ENCODE data around the gene VAPB. TPM values are rescaled to one million over a fixed set of nuclear protein-coding genes. Genes with fewer than 3 reads are reported as not detected.

VAPB gene
- total RNA-seq, 1 experiment from 2014 or later, result 46.6 TPM

DNA sequence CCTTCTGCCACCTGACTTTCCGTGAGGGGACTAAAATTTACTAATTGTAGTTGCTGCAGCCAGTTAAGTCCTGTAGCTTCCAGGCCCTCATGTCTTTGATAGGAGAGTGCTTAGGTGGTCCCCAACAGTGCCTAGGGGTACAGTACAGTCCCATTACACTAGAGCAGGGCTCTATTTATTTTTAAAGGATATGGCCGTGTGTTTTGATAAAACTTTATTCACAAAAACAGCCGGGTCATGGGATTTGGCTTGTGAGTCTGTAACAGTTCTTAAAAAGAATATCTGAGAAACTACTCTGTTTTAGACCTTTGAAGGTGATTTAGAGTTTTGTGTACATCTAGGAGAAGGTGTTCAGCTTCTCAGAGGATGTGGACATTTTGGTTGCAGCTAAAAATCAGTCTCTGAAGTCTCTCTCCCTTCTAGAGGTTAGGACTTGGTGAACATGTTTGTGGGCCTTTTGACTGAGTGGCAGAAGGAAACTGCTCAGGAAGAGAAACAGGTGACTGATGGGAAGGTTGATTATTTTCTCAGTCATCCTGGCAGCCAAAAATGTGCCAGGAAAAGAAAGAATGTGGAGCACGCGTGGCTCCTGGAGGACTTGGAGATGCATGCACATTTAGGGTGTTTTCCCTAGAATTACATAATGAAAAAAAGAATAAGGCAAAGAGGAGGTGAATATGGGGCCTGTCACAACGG, 57.4 kb downstream of the VAPB start:
- TF ChIP-seq ZNF671 (CRISPR knock-in tag; IDR thresholded peaks at IDR 0.05) (no peak), FOXJ3 (CRISPR knock-in tag; IDR thresholded peaks at IDR 0.05; ENCODE audit: borderline replicate concordance) (no peak), SMAD3 (CRISPR knock-in tag; IDR thresholded peaks at IDR 0.05; ENCODE audit: borderline replicate concordance) (no peak), NFATC4 (CRISPR knock-in tag; IDR thresholded peaks at IDR 0.05) (no peak), SP1 (CRISPR knock-in tag; conservative IDR thresholded peaks at IDR 0.05) (no peak), GABPB1 (CRISPR knock-in tag; IDR thresholded peaks at IDR 0.05) (no peak), IRF2 (CRISPR knock-in tag; IDR thresholded peaks at IDR 0.05; ENCODE audit: borderline replicate concordance, low read depth) (no peak), ZNF138 (CRISPR knock-in tag; conservative IDR thresholded peaks at IDR 0.05) (no peak), TEAD4 (CRISPR knock-in tag; IDR thresholded peaks at IDR 0.05) (no peak), JUN (CRISPR knock-in tag; IDR thresholded peaks at IDR 0.05) (no peak), OVOL2 (CRISPR knock-in tag; IDR thresholded peaks at IDR 0.05; ENCODE audit: borderline replicate concordance) (no peak), TEAD1 (CRISPR knock-in tag; IDR thresholded peaks at IDR 0.05) (no peak)
- TF ChIP-seq, protein P1, sequence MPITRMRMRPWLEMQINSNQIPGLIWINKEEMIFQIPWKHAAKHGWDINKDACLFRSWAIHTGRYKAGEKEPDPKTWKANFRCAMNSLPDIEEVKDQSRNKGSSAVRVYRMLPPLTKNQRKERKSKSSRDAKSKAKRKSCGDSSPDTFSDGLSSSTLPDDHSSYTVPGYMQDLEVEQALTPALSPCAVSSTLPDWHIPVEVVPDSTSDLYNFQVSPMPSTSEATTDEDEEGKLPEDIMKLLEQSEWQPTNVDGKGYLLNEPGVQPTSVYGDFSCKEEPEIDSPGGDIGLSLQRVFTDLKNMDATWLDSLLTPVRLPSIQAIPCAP (CRISPR knock-in tag; IDR thresholded peaks at IDR 0.05), result no peak
- TF ChIP-seq, protein P2, sequence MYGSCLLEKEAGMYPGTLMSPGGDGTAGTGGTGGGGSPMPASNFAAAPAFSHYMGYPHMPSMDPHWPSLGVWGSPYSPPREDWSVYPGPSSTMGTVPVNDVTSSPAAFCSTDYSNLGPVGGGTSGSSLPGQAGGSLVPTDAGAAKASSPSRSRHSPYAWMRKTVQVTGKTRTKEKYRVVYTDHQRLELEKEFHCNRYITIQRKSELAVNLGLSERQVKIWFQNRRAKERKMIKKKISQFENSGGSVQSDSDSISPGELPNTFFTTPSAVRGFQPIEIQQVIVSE (CRISPR knock-in tag; IDR thresholded peaks at IDR 0.05; ENCODE audit: borderline replicate concordance), result no peak
- TF ChIP-seq, protein P3, sequence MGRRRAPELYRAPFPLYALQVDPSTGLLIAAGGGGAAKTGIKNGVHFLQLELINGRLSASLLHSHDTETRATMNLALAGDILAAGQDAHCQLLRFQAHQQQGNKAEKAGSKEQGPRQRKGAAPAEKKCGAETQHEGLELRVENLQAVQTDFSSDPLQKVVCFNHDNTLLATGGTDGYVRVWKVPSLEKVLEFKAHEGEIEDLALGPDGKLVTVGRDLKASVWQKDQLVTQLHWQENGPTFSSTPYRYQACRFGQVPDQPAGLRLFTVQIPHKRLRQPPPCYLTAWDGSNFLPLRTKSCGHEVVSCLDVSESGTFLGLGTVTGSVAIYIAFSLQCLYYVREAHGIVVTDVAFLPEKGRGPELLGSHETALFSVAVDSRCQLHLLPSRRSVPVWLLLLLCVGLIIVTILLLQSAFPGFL (CRISPR knock-in tag; IDR thresholded peaks at IDR 0.05; ENCODE audit: borderline replicate concordance), result no peak
- TF ChIP-seq, protein P4, sequence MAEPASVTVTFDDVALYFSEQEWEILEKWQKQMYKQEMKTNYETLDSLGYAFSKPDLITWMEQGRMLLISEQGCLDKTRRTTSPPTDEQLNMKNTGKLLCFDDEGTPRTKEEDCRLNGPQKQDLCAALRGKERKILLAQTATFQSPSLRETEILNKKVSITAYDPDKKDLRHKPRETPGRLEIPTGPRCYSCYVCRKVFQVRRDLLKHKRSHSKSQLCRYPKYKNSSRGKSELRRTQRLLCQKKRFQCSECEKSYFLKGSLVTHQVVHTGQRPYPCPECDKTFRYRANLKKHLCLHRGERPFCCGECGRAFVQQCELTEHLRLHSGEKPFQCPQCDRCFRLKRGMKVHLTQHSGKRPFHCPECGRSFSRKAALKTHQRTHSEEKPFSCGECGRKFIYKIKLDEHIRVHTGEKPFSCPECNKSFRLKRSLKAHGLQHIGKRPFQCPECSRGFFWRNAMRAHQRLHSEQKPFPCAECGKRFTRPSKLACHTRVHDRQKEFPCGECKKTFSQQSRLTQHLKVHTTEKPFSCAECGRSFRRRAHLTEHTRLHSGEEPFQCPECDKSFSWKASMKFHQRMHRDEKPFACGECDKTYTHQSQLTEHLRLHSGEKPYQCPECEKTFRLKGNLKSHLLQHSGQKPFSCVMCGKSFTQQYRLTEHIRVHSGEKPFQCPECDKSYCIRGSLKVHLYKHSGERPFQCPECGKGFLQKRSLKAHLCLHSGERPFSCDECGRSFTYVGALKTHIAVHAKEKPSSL (CRISPR knock-in tag; conservative IDR thresholded peaks at IDR 0.05), result no peak
- TF ChIP-seq, protein P5, sequence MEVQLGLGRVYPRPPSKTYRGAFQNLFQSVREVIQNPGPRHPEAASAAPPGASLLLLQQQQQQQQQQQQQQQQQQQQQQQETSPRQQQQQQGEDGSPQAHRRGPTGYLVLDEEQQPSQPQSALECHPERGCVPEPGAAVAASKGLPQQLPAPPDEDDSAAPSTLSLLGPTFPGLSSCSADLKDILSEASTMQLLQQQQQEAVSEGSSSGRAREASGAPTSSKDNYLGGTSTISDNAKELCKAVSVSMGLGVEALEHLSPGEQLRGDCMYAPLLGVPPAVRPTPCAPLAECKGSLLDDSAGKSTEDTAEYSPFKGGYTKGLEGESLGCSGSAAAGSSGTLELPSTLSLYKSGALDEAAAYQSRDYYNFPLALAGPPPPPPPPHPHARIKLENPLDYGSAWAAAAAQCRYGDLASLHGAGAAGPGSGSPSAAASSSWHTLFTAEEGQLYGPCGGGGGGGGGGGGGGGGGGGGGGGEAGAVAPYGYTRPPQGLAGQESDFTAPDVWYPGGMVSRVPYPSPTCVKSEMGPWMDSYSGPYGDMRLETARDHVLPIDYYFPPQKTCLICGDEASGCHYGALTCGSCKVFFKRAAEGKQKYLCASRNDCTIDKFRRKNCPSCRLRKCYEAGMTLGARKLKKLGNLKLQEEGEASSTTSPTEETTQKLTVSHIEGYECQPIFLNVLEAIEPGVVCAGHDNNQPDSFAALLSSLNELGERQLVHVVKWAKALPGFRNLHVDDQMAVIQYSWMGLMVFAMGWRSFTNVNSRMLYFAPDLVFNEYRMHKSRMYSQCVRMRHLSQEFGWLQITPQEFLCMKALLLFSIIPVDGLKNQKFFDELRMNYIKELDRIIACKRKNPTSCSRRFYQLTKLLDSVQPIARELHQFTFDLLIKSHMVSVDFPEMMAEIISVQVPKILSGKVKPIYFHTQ (CRISPR knock-in tag; IDR thresholded peaks at IDR 0.05), result no peak
- TF ChIP-seq, protein P6, sequence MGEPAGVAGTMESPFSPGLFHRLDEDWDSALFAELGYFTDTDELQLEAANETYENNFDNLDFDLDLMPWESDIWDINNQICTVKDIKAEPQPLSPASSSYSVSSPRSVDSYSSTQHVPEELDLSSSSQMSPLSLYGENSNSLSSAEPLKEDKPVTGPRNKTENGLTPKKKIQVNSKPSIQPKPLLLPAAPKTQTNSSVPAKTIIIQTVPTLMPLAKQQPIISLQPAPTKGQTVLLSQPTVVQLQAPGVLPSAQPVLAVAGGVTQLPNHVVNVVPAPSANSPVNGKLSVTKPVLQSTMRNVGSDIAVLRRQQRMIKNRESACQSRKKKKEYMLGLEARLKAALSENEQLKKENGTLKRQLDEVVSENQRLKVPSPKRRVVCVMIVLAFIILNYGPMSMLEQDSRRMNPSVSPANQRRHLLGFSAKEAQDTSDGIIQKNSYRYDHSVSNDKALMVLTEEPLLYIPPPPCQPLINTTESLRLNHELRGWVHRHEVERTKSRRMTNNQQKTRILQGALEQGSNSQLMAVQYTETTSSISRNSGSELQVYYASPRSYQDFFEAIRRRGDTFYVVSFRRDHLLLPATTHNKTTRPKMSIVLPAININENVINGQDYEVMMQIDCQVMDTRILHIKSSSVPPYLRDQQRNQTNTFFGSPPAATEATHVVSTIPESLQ (CRISPR knock-in tag; IDR thresholded peaks at IDR 0.05), result no peak
- POLR2A ChIA-PET, result interaction anchor here (0.5 kb wide), 1 partner anchor 397 kb away, joined by 4 read pairs; no protein-coding TSS in a partner anchor
- Mint-ChIP-seq H3K27ac (peak overlapping the region; percentile 43), H3K9me3 (no peaks in the 10 kb centered on the region), H3K4me3 (no peak overlapping the region), H3K27me3 (ENCODE audit: low read depth) (no peaks in the 10 kb centered on the region), H3K36me3 (peaks cover 13% of the 10 kb centered on the region), H3K4me1 (peaks cover 29% of the 10 kb centered on the region)
- CTCF ChIA-PET, result interaction anchor here (1.0 to 3.7 kb wide), 6 partner anchors 17 to 203 kb away, joined by 3 to 25 read pairs (median 4); no protein-coding TSS in a partner anchor
- ATAC-seq, result no peak
- no peak for DNase-seq (ENCODE audit: low spot score)

Measured in WTC11 (cell line).